ENCODE data around the gene SPATA3. TPM values are rescaled to one million over a fixed set of nuclear protein-coding genes. Genes with fewer than 3 reads are reported as not detected.

The SPATA3 gene
- total and polyA plus RNA-seq, 2 of the 13 experiments (the other 11 are each of a cell fraction or from before 2014, with no cell fraction given): not detected

DNA sequence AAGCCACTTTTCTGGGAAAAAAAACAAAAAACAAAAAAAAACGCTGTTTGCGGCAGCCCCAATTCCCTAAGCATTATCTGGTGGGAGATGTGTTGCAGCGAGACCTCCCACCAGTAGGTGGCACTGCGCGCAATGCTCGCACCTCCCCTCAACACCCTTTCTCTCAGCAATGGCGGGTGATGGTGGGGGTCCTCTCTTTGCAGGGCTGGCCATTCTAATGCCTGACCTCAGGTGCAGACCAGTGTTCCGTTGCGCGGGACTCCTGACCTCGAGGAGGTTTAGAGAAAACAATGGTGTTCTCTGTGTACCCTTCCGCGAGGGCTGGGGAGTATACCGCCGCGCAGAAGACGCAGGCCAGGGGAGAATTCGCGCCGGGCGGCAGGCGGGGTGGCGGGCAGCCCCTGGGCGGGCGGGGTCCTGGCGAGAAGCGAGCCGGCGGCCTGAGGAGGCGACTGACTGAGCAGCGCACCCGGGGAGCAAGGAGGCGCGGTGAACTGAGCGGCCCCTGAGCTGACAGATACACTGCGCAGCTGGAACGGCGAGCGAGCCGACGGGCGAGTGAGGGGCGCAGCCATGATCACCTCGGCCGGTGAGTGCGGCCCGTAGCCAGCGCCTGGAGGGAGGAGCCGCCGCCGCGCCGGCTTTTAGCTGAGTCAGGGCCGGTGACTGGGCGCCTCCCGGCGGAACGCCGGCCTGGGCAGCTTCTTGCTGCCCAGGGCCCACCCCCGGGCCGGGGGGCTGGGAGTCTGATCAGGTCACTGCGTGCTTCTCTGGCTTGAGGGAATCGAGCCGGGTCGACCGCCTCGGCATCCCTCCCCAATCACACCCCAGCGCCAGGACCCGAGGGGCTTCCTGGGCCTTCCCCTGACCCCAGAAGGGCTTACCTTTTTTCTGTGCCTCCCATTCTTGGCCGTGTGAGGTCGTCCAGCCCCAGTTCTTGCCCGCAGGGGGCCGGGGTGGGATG, 60.8 kb downstream of the SPATA3 start, which contains the start of gene PSMD1 (continued):
- no peak for TF ChIP-seq ZNF337 (CRISPR knock-in tag; IDR thresholded peaks at IDR 0.05; ENCODE audit: borderline replicate concordance, low read depth)
- TF ChIP-seq, protein P1, sequence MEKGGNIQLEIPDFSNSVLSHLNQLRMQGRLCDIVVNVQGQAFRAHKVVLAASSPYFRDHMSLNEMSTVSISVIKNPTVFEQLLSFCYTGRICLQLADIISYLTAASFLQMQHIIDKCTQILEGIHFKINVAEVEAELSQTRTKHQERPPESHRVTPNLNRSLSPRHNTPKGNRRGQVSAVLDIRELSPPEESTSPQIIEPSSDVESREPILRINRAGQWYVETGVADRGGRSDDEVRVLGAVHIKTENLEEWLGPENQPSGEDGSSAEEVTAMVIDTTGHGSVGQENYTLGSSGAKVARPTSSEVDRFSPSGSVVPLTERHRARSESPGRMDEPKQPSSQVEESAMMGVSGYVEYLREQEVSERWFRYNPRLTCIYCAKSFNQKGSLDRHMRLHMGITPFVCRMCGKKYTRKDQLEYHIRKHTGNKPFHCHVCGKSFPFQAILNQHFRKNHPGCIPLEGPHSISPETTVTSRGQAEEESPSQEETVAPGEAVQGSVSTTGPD (CRISPR knock-in tag; IDR thresholded peaks at IDR 0.05): no peak
- TF ChIP-seq ZNF552 (CRISPR knock-in tag; IDR thresholded peaks at IDR 0.05; ENCODE audit: borderline replicate concordance): no peak; the same call in 1 of the 2 replicates
- TF ChIP-seq ZBTB7B (CRISPR knock-in tag; IDR thresholded peaks at IDR 0.05): no peak; the same call in 1 of the 2 replicates
- peak; percentile 86 for TF ChIP-seq EEA1 (CRISPR knock-in tag; IDR thresholded peaks at IDR 0.05; ENCODE audit: borderline replicate concordance)
- no peak for TF ChIP-seq ZNF615 (CRISPR knock-in tag; IDR thresholded peaks at IDR 0.05; ENCODE audit: borderline replicate concordance)
- TF ChIP-seq, protein P2, sequence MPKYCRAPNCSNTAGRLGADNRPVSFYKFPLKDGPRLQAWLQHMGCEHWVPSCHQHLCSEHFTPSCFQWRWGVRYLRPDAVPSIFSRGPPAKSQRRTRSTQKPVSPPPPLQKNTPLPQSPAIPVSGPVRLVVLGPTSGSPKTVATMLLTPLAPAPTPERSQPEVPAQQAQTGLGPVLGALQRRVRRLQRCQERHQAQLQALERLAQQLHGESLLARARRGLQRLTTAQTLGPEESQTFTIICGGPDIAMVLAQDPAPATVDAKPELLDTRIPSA (CRISPR knock-in tag; IDR thresholded peaks at IDR 0.05; ENCODE audit: borderline replicate concordance): 0 out of 2 replicates have a peak, but pooled peaks have one; percentile 53
- TF ChIP-seq FOSL1 (CRISPR knock-in tag; IDR thresholded peaks at IDR 0.05; ENCODE audit: borderline replicate concordance): no peak
- peak; percentile 6; the same call in 1 of the 2 replicates for TF ChIP-seq KAT2B (IDR thresholded peaks at IDR 0.05; ENCODE audit: borderline replicate concordance, low read depth, low read length)
- TF ChIP-seq, protein P3, sequence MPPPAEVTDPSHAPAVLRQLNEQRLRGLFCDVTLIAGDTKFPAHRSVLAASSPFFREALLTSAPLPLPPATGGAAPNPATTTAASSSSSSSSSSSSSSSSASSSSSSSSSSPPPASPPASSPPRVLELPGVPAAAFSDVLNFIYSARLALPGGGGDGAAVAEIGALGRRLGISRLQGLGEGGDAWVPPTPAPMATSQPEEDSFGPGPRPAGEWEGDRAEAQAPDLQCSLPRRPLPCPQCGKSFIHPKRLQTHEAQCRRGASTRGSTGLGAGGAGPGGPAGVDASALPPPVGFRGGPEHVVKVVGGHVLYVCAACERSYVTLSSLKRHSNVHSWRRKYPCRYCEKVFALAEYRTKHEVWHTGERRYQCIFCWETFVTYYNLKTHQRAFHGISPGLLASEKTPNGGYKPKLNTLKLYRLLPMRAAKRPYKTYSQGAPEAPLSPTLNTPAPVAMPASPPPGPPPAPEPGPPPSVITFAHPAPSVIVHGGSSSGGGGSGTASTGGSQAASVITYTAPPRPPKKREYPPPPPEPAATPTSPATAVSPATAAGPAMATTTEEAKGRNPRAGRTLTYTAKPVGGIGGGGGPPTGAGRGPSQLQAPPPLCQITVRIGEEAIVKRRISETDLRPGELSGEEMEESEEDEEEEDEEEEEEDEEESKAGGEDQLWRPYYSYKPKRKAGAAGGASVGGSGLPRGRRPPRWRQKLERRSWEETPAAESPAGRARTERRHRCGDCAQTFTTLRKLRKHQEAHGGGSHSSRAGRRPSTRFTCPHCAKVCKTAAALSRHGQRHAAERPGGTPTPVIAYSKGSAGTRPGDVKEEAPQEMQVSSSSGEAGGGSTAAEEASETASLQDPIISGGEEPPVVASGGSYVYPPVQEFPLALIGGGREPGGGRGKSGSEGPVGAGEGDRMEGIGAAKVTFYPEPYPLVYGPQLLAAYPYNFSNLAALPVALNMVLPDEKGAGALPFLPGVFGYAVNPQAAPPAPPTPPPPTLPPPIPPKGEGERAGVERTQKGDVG (CRISPR knock-in tag; IDR thresholded peaks at IDR 0.05; ENCODE audit: borderline replicate concordance): no peak
- TF ChIP-seq TOE1 (CRISPR knock-in tag; IDR thresholded peaks at IDR 0.05): peak; percentile 12; the same call in 1 of the 2 replicates
- TF ChIP-seq SRSF1 (optimal IDR thresholded peaks at IDR 0.05; ENCODE audit: low read depth, low read length): peak; percentile 30
- peak; percentile 91 for TF ChIP-seq TBX3 (IDR thresholded peaks at IDR 0.05; ENCODE audit: borderline replicate concordance)
- TF ChIP-seq TP53 (CRISPR knock-in tag; conservative IDR thresholded peaks at IDR 0.05): no peak
- TF ChIP-seq ZNF207 (IDR thresholded peaks at IDR 0.05; ENCODE audit: borderline replicate concordance): no peak
- no peak for TF ChIP-seq REXO4 (CRISPR knock-in tag; IDR thresholded peaks at IDR 0.05; ENCODE audit: borderline replicate concordance)
- TF ChIP-seq, protein P4, sequence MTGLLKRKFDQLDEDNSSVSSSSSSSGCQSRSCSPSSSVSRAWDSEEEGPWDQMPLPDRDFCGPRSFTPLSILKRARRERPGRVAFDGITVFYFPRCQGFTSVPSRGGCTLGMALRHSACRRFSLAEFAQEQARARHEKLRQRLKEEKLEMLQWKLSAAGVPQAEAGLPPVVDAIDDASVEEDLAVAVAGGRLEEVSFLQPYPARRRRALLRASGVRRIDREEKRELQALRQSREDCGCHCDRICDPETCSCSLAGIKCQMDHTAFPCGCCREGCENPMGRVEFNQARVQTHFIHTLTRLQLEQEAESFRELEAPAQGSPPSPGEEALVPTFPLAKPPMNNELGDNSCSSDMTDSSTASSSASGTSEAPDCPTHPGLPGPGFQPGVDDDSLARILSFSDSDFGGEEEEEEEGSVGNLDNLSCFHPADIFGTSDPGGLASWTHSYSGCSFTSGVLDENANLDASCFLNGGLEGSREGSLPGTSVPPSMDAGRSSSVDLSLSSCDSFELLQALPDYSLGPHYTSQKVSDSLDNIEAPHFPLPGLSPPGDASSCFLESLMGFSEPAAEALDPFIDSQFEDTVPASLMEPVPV (CRISPR knock-in tag; IDR thresholded peaks at IDR 0.05): no peak
- no peak for TF ChIP-seq ZNF780A (CRISPR knock-in tag; IDR thresholded peaks at IDR 0.05)
- TF ChIP-seq MTA1 (CRISPR knock-in tag; IDR thresholded peaks at IDR 0.05; ENCODE audit: borderline replicate concordance): no peak
- no peak for TF ChIP-seq ZNF484 (CRISPR knock-in tag; IDR thresholded peaks at IDR 0.05; ENCODE audit: borderline replicate concordance, low read depth)
- no peak for TF ChIP-seq SSRP1 (CRISPR knock-in tag; IDR thresholded peaks at IDR 0.05)
